DOHH2 (cell line): ENCODE measurements around the gene MIPOL1.

Experiments
- H3F3A ChIP-seq: fragments of 200-600 bp; sonication (generic), shearing (Covaris generic); 2 replicates; pipeline ENCODE4 v1.6.0; 2016; ENCODE audit warnings: antibody characterized with exemption, mild to moderate bottlenecking; ENCODE audit not compliant: control insufficient read depth, insufficient read depth
- H3K27ac ChIP-seq: fragments of 200-600 bp; sonication (generic); 2 replicates; pipeline ENCODE4 v1.5.1; 2014; ENCODE audit warnings: low read depth, mild to moderate bottlenecking, low read length, moderate library complexity
- H3K27me3 ChIP-seq: fragments of 200-600 bp; sonication (generic); 2 replicates; pipeline ENCODE4 v1.6.1; 2014; ENCODE audit warnings: mild to moderate bottlenecking, low read length, mixed read lengths; ENCODE audit not compliant: control insufficient read depth
- H3K36me3 ChIP-seq: fragments of 200-600 bp; sonication (generic); 2 replicates; pipeline ENCODE4 v1.6.1; 2014; ENCODE audit warnings: mild to moderate bottlenecking, low read length, moderate library complexity, mixed read lengths; ENCODE audit not compliant: control insufficient read depth
- H3K4me1 ChIP-seq: fragments of 200-600 bp; sonication (generic); 2 replicates; pipeline ENCODE4 v1.6.1; 2014; ENCODE audit warnings: mild to moderate bottlenecking, low read length, mixed read lengths; ENCODE audit not compliant: control insufficient read depth
- H3K4me2 ChIP-seq: fragments of 200-600 bp; sonication (generic); 2 replicates; pipeline ENCODE4 v1.6.0; 2014; ENCODE audit warnings: mild to moderate bottlenecking, low read length, moderate library complexity
- H3K4me3 ChIP-seq: fragments of 200-600 bp; sonication (generic); 2 replicates; pipeline ENCODE4 v1.5.1; 2014; ENCODE audit warnings: mild to moderate bottlenecking, low read length, mixed read lengths
- H3K79me2 ChIP-seq: fragments of 200-600 bp; sonication (generic); 2 replicates; pipeline ENCODE4 v1.6.1; 2014; ENCODE audit warnings: mild to moderate bottlenecking, low read length, mixed read lengths; ENCODE audit not compliant: control insufficient read depth
- H3K9me2 ChIP-seq: fragments of 200-600 bp; sonication (generic); replicated peaks from 2 replicates; pipeline ENCODE4 v1.6.1; 2014; ENCODE audit warnings: mild to moderate bottlenecking, low read length, mixed read lengths; ENCODE audit not compliant: control insufficient read depth
- H3K9me3 ChIP-seq: fragments of 200-600 bp; sonication (generic); 2 replicates; pipeline ENCODE4 v1.6.1; 2014; ENCODE audit warnings: antibody characterized with exemption, low read length, mixed read lengths; ENCODE audit not compliant: control insufficient read depth, insufficient read depth
- H4K20me1 ChIP-seq: fragments of 200-600 bp; sonication (generic); 2 replicates; pipeline ENCODE4 v1.6.0; 2014; ENCODE audit warnings: low read depth, mild to moderate bottlenecking, antibody characterized with exemption, low read length, moderate library complexity; ENCODE audit not compliant: control insufficient read depth, insufficient read depth
- EZH2phosphoT487 ChIP-seq: fragments of 200-600 bp; sonication (generic); IDR thresholded peaks from 2 replicates; pipeline ENCODE4 v1.6.1; 2017; ENCODE audit warnings: borderline replicate concordance, mild to moderate bottlenecking, antibody characterized with exemption, low read length, moderate library complexity, mixed read lengths
- TF ChIP-seq, protein P1 (sequence below): fragments of 200-600 bp; sonication (generic); IDR thresholded peaks from one replicate; pipeline ENCODE4 v1.5.1; 2014; ENCODE audit warnings: antibody characterized with exemption, mild to moderate bottlenecking, low read depth, low read length; ENCODE audit not compliant: poor library complexity, severe bottlenecking

Gene MIPOL1

DNA sequence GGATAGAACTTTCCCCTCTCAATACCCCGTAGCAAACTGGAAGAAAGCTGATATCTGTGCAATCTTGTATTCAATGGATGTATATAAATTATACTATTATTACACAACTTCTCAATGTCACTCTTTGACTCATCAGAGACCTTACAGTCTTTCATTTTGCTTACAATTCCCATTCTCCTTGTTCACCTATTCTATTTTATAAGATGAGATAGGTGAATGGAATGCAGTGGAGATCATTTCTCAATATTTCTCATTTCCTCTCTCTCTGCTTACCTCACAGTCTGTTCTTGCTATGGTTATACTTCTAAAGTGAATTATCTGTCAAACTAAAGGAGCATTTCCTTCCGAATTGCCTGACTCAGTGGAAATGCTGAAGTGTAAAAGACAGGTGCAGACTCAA is 382.4 kb downstream of the MIPOL1 start:
- TF ChIP-seq, protein P1, sequence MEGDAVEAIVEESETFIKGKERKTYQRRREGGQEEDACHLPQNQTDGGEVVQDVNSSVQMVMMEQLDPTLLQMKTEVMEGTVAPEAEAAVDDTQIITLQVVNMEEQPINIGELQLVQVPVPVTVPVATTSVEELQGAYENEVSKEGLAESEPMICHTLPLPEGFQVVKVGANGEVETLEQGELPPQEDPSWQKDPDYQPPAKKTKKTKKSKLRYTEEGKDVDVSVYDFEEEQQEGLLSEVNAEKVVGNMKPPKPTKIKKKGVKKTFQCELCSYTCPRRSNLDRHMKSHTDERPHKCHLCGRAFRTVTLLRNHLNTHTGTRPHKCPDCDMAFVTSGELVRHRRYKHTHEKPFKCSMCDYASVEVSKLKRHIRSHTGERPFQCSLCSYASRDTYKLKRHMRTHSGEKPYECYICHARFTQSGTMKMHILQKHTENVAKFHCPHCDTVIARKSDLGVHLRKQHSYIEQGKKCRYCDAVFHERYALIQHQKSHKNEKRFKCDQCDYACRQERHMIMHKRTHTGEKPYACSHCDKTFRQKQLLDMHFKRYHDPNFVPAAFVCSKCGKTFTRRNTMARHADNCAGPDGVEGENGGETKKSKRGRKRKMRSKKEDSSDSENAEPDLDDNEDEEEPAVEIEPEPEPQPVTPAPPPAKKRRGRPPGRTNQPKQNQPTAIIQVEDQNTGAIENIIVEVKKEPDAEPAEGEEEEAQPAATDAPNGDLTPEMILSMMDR, result no peak
- no peak for TF ChIP-seq EZH2phosphoT487
- Histone ChIP-seq H3K27ac (no peak overlapping the region), H3K4me3 (no peak overlapping the region), H3K4me1 (no peaks in the 10 kb centered on the region), H3K36me3 (no peaks in the 10 kb centered on the region), H3K79me2 (no peaks in the 10 kb centered on the region), H3K27me3 (no peaks in the 10 kb centered on the region), H3K4me2 (no peak overlapping the region), H3F3A (no peaks in the 10 kb centered on the region), H3K9me2 (no peaks in the 10 kb centered on the region), H3K9me3 (peaks cover 5% of the 10 kb centered on the region; the same call in 1 of the 2 replicates), H4K20me1 (no peaks in the 10 kb centered on the region)

DNA sequence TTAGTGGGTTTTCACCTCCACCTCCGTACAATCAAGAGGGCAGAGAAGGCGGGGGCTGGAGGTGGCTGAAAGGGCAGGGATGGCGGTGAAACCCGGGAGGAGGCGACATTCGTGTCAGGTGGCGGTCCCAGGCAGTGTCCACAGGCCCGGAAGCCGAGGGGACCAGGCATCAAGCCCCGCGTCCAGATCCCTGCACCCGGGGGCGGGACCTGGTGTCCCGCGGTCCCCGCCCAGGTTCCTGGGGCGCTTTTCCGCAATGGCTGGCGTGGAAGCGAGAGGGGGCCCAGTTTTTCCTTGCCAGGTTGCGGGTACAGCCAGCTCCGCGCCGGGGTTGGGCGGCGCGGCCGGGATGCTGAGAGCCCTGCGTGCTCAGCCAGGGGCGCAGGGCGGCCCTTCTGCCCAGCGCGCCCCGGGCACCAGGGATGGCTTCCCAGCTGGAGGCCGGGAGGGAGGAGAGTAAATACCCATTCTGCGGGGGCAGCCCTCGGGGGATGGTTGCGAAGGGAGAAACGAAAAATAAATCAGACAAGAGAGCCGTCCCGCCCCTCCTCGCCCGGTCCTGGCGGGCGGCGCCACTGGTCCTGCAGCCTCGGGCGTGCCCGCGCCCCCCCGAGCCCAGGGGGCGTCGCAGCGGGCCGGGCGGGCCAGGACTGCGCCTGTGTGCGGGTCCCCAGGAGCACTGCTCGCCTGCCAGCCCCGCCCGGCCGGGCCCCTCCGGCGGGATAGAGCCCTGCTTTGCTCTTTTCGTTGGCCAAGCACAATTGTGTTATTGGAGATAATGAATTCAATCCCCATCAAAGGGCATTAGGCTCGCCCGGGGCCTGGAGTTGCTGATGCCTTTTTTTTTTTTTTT is 385.8 kb downstream of the MIPOL1 start:
- H3K4me2 ChIP-seq, result no peak overlapping the region
- H4K20me1 ChIP-seq, result no peaks in the 10 kb centered on the region
- H3K4me1 ChIP-seq, result no peaks in the 10 kb centered on the region
- no peak overlapping the region for H3K27ac ChIP-seq
- H3K36me3 ChIP-seq, result no peaks in the 10 kb centered on the region
- peaks cover 6% of the 10 kb centered on the region; the same call in 1 of the 2 replicates for H3K9me3 ChIP-seq
- H3K27me3 ChIP-seq, result no peaks in the 10 kb centered on the region
- H3K79me2 ChIP-seq, result no peaks in the 10 kb centered on the region
- no peak overlapping the region for H3K4me3 ChIP-seq
- no peaks in the 10 kb centered on the region for H3F3A ChIP-seq
- H3K9me2 ChIP-seq, result no peaks in the 10 kb centered on the region
- TF ChIP-seq, protein P1, result no peak
- no peak for TF ChIP-seq EZH2phosphoT487

DNA sequence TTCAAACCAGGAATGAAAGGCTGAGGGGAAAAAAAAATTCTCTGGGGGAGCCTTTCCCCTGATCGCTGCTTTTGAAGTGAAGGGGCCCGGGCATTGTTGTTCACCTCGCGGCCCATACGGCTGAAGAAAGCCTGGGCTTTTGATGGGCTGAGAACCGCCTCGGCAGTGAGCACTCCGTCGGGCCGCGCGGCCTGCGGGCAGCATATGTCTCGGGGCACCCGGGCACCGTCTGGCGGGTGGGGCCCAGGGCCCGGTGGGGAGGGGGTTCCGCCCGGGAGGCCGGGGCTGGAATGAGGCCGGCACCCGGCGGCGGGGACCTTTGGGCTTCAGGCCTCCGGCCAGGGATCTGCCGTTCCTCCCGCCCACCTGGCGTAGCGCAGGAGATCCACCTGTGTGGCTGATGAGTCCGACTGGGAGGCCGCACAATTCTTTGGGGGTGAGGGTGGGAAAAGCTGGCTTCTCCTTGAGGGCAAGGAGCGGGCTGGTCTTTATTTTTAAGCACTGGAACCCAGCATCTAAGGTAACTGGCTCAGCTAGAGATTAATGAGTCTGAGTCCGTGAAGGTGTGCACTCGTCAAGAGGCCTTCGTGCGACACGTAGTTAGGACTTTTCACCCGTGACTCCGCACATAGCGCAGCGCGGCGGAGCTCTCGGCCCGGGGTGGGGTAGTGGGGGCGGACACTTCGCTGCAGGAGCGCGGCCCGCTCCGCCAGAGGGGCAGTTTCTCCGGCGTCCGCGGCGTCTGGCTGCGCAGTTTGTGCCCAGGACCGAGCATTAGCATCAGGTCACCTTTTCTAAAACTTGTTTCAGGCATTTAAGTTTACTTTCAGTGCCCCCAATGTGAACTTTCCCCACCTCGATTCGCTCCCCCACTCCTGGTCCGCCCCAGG is 386.7 kb downstream of the MIPOL1 start:
- Histone ChIP-seq H3K27me3 (no peaks in the 10 kb centered on the region), H3K36me3 (no peaks in the 10 kb centered on the region), H4K20me1 (no peaks in the 10 kb centered on the region), H3K27ac (no peak overlapping the region), H3K79me2 (no peaks in the 10 kb centered on the region), H3K4me3 (no peak overlapping the region), H3K9me3 (peaks cover 6% of the 10 kb centered on the region; the same call in 1 of the 2 replicates), H3K4me1 (no peaks in the 10 kb centered on the region), H3K9me2 (no peaks in the 10 kb centered on the region), H3F3A (no peaks in the 10 kb centered on the region), H3K4me2 (no peak overlapping the region)
- no peak for TF ChIP-seq EZH2phosphoT487

DNA sequence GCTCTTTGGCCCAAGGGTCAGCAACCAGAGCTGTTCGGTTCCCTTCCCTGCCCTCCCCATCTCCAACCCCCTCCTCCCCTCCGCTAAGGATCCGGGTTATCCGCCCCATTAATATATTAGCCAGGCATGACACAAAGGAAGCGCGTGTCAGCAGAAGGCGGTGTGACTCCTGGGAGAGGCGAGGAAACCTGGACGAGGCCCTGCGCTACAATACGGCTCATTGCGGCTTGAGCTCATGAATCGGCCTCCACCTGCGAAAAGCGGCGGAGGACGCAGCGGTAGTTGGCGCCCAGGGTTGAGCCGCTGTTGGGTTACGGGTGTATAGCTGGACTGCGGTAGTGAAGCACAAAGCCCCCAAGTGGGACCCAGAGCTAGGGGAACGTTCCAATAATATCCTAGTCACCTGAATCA is 387.4 kb downstream of the MIPOL1 start:
- no peaks in the 10 kb centered on the region for H3F3A ChIP-seq
- no peaks in the 10 kb centered on the region for H3K9me2 ChIP-seq
- peaks cover 6% of the 10 kb centered on the region; the same call in 1 of the 2 replicates for H3K9me3 ChIP-seq
- H4K20me1 ChIP-seq, result no peaks in the 10 kb centered on the region
- H3K4me1 ChIP-seq, result no peaks in the 10 kb centered on the region
- no peaks in the 10 kb centered on the region for H3K27me3 ChIP-seq
- H3K27ac ChIP-seq, result no peak overlapping the region
- TF ChIP-seq EZH2phosphoT487, result no peak
- TF ChIP-seq, protein P1, result no peak
- H3K4me3 ChIP-seq, result no peak overlapping the region
- H3K79me2 ChIP-seq, result no peaks in the 10 kb centered on the region
- no peaks in the 10 kb centered on the region for H3K36me3 ChIP-seq
- no peak overlapping the region for H3K4me2 ChIP-seq
